ENCODE measurements around the gene FIZ1. TPM values are rescaled to one million over a fixed set of nuclear protein-coding genes. Genes with fewer than 3 reads are reported as not detected.

Gene FIZ1
- total RNA-seq, 1 donor = 2.2 TPM

DNA sequence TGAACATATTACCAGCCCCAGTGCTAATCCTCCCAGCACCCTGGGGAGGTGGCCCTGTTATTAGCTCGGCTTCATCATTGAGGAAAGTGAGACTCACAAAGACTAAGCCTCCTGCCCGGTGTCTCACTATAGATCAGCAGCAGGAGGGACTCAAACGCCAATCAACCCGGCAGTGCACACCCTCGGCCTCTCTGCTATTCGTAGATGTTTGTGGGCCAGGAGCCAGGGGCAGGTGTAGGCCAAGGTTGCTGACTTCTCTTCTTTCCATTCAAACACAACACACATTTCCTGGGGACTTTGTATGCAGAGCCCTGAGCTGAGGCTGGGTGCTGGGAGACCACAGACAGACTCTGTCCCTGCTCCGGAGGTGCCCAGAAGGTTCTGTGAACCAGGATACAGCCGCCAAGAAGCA is 44.6 kb downstream of the FIZ1 start:
- Histone ChIP-seq H3K9me3 (ENCODE audit: low read depth, low read length) (no peaks in the 10 kb centered on the region), H3K4me3 (ENCODE audit: low read length) (no peak overlapping the region), H3K27me3 (ENCODE audit: insufficient read depth, low read length) (no peaks in the 10 kb centered on the region), H3K4me1 (ENCODE audit: insufficient read depth, low read length) (no peaks in the 10 kb centered on the region)

DNA sequence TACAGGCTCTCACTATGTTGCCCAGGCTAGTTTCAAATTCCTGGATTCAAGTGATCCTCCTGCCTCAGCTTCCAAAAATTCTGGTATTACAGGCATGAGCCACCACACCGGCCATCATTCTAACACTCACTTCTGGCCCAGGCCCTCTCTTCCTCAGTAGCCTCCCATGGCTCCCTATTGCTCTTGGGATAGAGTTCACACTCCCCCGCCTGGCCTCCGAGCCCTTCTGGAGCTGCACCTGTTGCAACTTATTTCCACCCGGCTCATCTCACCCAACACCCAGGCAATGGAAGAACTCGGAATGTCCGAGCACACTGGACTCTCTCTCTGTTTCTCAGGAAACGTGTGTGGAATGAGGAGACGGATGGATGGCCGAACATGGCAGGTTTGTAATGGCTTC is 45.0 kb downstream of the FIZ1 start:
- no peaks in the 10 kb centered on the region for H3K9me3 ChIP-seq (ENCODE audit: low read depth, low read length)
- H3K27me3 ChIP-seq (ENCODE audit: insufficient read depth, low read length) = no peaks in the 10 kb centered on the region
- H3K4me3 ChIP-seq (ENCODE audit: low read length) = no peak overlapping the region
- H3K4me1 ChIP-seq (ENCODE audit: insufficient read depth, low read length) = no peaks in the 10 kb centered on the region

DNA sequence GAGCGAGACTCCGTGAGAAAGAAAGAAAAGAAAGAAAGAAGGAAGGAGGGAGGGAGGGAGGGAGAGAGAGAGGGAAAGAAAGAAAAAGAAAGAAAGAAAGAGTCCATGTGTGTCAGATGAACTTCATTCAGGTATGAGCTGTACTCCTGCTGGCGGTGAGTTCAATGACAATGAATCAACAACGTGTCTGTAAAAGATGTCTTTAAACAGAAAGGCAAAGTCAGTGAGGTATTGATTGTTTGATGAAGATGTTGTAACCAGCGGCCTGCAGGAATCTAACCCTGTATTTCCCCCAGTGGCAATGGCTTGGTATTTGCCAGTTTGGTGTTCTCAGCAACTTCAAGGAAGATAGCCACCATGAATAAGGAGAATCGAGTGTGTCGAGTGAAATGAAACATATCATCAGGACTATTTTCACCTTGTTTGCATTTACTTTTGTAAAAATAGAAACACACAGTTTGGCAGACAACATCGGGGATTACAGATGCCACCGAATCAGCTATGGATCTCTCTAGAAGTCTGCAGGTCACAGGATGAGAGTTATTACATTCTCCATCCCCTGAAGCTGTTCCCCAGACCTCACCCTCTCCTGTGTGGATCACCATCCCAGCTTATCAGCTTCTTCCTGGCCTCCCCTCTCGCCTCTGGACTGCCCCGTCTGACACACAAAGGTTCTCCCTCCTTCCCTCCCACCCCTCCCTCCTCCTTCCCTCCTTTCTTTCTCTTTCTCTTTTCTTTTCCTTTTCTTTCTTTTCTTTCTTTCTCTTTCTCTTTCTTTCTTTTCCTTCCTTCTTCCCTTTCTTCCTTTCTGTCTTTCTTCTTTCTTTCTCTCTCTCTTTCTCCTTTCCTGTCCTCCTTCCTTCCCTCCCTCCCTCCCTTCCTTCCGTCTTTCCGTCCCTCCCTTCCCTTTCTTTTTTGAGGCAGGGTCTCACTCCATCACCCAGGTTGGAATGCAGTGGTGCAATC is 45.8 kb downstream of the FIZ1 start:
- Histone ChIP-seq H3K27me3 (ENCODE audit: insufficient read depth, low read length) (no peaks in the 10 kb centered on the region), H3K4me1 (ENCODE audit: insufficient read depth, low read length) (no peaks in the 10 kb centered on the region), H3K4me3 (ENCODE audit: low read length) (no peak overlapping the region)

DNA sequence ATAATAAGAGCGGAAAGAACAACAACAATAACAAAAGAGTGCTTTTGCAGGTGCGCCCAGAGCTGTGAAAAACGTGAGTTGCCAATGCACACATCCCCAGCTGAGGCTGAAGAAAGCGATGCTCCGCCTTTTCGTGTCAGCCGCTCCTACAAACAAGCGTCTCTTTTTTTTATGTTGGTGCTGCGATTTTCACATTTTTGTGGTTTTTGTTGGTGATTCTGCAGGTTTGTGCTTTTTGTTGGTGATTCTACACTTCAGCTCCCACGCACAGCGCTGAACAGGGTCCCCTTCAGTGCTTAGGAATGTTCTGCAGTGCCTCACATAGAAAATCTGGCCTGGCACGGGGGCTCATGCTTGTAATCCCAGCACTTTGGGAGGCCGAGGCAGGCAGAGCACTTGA is 46.7 kb downstream of the FIZ1 start:
- Histone ChIP-seq H3K4me3 (ENCODE audit: low read length) (no peak overlapping the region), H3K27me3 (ENCODE audit: insufficient read depth, low read length) (no peaks in the 10 kb centered on the region), H3K9me3 (ENCODE audit: low read depth, low read length) (no peaks in the 10 kb centered on the region), H3K4me1 (ENCODE audit: insufficient read depth, low read length) (no peaks in the 10 kb centered on the region)

More for the DNA sequence above, 45.8 kb downstream of the FIZ1 start:
- no peaks in the 10 kb centered on the region for H3K9me3 ChIP-seq (ENCODE audit: low read depth, low read length)

DNA sequence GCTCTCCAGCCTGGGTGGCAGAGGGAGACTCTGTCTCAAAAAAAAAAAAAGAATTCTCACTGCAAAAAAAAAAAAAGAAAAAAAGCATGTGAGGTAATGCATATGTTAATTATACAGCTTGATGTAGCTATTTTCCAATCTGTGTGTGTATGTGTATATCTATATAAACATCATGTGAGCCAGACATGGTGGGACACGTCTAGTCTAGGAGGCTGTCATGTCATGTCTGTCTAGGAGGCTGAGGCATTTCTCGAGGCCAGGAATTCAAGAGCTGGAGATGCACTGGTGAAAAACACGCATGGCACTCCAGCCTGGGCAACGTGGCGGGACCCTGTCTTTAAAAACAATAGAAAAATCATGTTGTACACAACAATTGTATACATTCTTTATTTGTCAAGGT is 47.1 kb downstream of the FIZ1 start:
- H3K27me3 ChIP-seq (ENCODE audit: insufficient read depth, low read length) = no peaks in the 10 kb centered on the region
- H3K4me3 ChIP-seq (ENCODE audit: low read length) = no peak overlapping the region
- H3K4me1 ChIP-seq (ENCODE audit: insufficient read depth, low read length) = no peaks in the 10 kb centered on the region
- no peaks in the 10 kb centered on the region for H3K9me3 ChIP-seq (ENCODE audit: low read depth, low read length)

DNA sequence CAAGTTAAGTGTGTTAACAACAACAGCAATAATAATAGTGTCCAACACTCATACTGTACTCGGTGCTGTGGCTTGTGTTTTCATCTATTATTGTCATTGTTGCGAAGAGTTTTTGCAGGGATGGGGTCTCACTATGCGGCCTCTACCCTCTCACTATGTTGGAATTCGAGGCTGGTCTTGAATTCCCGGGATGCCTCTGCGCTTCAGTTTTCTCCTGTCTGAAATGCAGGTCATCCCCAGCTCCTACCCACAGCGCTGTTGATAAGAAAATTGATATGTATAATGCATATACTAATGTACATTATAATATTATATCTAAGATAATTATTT is 49.0 kb downstream of the FIZ1 start:
- Histone ChIP-seq H3K4me1 (ENCODE audit: insufficient read depth, low read length) (no peaks in the 10 kb centered on the region), H3K9me3 (ENCODE audit: low read depth, low read length) (no peaks in the 10 kb centered on the region), H3K4me3 (ENCODE audit: low read length) (no peak overlapping the region), H3K27me3 (ENCODE audit: insufficient read depth, low read length) (no peaks in the 10 kb centered on the region)

GRCh38 chr19:55549500-55550320 is 49.6 kb downstream of the FIZ1 start:
- no peaks in the 10 kb centered on the region for H3K9me3 ChIP-seq (ENCODE audit: low read depth, low read length)
- H3K4me1 ChIP-seq (ENCODE audit: insufficient read depth, low read length) = no peaks in the 10 kb centered on the region
- no peak overlapping the region for H3K4me3 ChIP-seq (ENCODE audit: low read length)
- H3K27me3 ChIP-seq (ENCODE audit: insufficient read depth, low read length) = no peaks in the 10 kb centered on the region

DNA sequence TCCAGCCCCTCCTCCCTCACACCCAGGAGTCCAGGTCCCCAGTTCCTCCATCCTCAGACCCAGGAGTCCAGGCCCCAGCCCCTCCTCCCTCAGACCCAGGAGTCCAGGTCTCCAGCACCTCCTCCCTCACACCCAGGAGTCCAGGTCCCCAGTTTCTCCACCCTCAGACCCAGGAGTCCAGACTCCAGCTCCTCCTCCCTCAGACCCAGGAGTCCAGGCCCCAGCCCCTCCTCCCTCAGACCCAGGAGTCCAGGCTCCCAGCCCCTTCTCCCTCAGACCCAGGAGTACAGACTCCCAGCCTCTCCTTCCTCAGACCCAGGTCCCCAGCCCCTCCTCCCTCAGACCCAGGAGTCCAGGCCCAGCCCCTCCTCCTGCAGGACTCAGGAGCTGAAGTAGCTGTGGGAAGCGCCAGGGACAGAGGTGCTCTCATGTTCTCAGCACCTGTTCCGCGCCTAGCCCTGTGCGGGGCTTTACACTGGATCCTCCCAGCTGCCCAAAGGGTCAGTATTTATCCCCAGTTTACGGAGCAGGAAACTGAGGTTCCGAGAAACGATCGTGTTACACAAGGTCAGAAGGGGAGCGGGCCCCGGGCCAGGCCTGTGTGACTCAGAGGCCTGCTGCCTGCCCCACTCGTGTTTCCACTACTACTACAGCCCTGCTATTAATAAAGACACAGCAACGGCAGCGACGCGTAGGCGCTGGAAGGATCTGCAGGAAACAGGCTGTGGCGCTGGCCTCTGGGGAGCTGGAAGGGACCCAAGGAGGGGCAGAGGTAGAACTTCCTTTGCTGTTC is 52.3 kb downstream of the FIZ1 start:
- Histone ChIP-seq H3K9me3 (ENCODE audit: low read depth, low read length) (no peaks in the 10 kb centered on the region), H3K27me3 (ENCODE audit: insufficient read depth, low read length) (no peaks in the 10 kb centered on the region), H3K4me1 (ENCODE audit: insufficient read depth, low read length) (no peaks in the 10 kb centered on the region), H3K4me3 (ENCODE audit: low read length) (no peak overlapping the region)

DNA sequence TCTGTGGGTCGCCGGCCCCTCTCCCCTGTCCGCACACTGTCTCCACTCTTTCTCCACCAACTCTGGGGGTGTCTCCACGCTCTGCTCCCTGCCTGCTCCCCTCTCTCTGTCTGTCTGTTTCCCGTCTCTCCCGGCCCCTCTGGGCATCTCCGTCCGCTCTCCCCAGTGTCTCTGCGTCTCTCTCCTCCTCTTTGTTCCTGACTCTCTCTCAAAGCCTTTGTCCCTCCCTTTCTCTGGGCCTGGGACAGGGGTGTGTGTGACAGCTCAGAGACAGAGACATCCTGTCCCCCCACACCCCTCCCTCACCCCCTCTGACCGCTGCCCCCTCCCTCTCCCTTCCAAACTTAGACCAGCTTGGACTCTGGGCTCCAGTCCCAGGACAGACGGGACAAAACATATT is 53.3 kb downstream of the FIZ1 start:
- no peaks in the 10 kb centered on the region for H3K9me3 ChIP-seq (ENCODE audit: low read depth, low read length)
- H3K27me3 ChIP-seq (ENCODE audit: insufficient read depth, low read length) = no peaks in the 10 kb centered on the region
- no peaks in the 10 kb centered on the region for H3K4me1 ChIP-seq (ENCODE audit: insufficient read depth, low read length)
- H3K4me3 ChIP-seq (ENCODE audit: low read length) = no peak overlapping the region

GRCh38 chr19:55545443-55545842 is 53.9 kb downstream of the FIZ1 start, which contains the start of gene SBK3:
Gene SBK3, minus strand, starts transcription at chr19:55545543. Its CDS starts 0 bp downstream, at chr19:55545543.
- Histone ChIP-seq H3K27me3 (ENCODE audit: insufficient read depth, low read length) (no peaks in the 10 kb centered on the region), H3K4me3 (ENCODE audit: low read length) (no peak within 1 kb of the TSS), H3K9me3 (ENCODE audit: low read depth, low read length) (no peaks in the 10 kb centered on the region), H3K4me1 (ENCODE audit: insufficient read depth, low read length) (no peaks in the 10 kb centered on the region)

DNA sequence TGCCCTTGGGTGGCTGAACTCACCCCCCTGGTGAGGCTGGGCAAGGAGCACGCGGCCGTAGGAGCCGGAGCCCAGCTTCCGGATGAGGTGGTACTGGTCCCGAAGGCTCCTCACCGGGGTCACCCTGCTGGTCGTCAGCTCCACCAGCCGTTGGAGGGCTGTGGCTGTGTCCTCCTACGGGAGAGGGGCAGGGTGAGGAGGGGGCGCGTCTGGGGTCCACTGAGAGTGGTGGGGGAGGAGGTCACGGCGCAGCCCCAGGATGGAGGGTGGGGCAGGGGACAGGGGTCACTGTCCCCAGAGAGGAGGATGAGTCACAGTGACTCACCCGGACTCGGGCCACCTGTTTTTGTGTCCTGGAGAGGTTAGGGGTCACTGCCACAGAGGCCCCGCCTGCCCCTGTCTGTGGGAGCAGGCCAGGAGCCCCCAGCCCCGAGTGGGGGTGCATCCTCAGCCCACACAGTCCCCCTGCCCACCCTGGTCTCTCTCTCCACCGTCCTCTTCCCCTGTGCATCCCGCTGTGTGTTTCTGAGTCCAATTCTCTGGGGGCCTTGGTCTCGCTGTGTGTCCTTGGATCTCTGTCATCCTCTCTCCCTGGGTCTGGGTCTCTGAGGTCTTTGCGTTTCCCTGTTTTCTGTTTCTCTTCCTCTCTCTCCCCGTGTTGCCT is 54.4 kb downstream of the FIZ1 start:
- no peak overlapping the region for H3K4me3 ChIP-seq (ENCODE audit: low read length)
- no peaks in the 10 kb centered on the region for H3K4me1 ChIP-seq (ENCODE audit: insufficient read depth, low read length)
- H3K9me3 ChIP-seq (ENCODE audit: low read depth, low read length) = no peaks in the 10 kb centered on the region
- no peaks in the 10 kb centered on the region for H3K27me3 ChIP-seq (ENCODE audit: insufficient read depth, low read length)

GRCh38 chr19:55544014-55544413 is 55.3 kb downstream of the FIZ1 start:
- Histone ChIP-seq H3K27me3 (ENCODE audit: insufficient read depth, low read length) (no peaks in the 10 kb centered on the region), H3K4me1 (ENCODE audit: insufficient read depth, low read length) (no peaks in the 10 kb centered on the region), H3K9me3 (ENCODE audit: low read depth, low read length) (no peaks in the 10 kb centered on the region), H3K4me3 (ENCODE audit: low read length) (no peak overlapping the region)

DNA sequence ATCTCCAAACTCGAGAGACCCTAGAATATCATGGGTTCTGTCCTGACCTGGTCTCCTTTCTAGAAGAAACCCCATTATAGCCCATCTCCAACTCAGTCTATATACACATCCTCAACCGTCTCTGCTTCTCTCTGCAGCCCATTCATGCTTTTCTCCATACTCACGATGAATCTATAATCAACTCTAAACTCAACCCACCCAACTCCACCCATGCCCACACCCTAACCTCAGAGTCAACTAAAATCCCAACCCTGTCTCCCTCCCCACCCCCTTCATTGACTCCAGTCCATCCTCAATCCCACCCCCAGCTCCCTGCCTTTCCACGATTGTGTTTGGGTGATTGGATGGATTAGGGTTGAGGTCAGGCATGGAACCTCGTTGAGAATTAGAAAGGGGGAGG is 55.8 kb downstream of the FIZ1 start:
- Histone ChIP-seq H3K27me3 (ENCODE audit: insufficient read depth, low read length) (no peaks in the 10 kb centered on the region), H3K4me1 (ENCODE audit: insufficient read depth, low read length) (no peaks in the 10 kb centered on the region)

DNA sequence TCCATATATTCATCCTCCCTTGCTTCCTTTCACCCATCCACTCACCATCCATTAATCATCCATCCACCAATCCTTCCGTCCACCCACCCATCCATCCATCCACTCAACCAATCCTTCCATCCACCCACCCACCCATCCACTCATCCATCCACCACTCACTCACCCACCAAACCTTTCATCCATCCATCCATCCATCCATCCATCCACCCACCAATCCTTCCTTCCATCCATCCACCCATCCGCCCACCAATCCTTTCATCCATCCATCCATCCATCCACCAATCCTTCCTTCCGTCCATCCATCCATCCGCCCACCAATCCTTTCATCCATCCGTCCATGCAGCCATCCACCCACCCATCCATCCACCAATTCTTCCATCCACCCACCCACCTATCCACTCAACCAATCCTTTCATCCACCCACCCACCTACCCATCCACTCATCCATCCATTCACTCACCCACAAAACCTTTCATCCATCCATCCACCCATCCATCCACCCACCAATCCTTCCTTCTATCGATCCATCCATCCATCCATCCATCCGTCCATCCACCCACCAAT is 56.9 kb downstream of the FIZ1 start:
- Histone ChIP-seq H3K4me1 (ENCODE audit: insufficient read depth, low read length) (no peaks in the 10 kb centered on the region), H3K27me3 (ENCODE audit: insufficient read depth, low read length) (no peaks in the 10 kb centered on the region), H3K9me3 (ENCODE audit: low read depth, low read length) (no peaks in the 10 kb centered on the region), H3K4me3 (ENCODE audit: low read length) (no peak overlapping the region)

More for the DNA sequence above, 55.8 kb downstream of the FIZ1 start:
- no peaks in the 10 kb centered on the region for H3K9me3 ChIP-seq (ENCODE audit: low read depth, low read length)
- no peak overlapping the region for H3K4me3 ChIP-seq (ENCODE audit: low read length)

All from mononuclear cell (primary cell).